GM20431 (cell line): ENCODE measurements around the gene BMP5.

ENCODE experiments used
- in situ Hi-C: fragments of 300-500 bp; cut with MseI, MboI; formaldehyde crosslinking; loops from one replicate; pipeline ENCODE4 v1.15.0; 2020; ENCODE audit warnings: low sequenced_read_pairs; ENCODE audit not compliant: unreplicated experiment

The BMP5 gene

DNA sequence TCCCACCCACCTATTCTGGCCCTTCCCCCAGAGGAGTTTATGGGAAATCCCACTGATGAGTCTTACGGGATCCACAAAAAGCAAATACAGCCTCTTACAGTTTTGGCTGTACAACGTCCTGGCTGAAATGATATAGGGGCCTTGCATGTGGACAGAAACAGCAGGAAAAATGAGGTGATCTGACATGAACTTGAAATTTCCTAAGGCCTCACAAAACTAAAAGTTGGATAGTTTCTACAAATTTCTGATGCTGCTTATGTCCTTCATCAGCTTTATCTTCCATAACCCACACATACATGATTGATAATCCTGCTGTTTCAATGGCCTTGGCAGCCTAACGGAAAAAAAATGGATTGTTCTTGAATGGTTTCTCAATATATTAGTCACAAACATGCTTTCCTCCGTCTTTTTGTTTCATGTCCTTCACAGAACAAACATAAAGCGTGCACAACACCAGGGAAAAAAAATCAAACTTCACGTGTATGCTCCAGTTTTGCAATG lies 118.8 kb downstream of the BMP5 start:
- in situ Hi-C loops = no loop called here

DNA sequence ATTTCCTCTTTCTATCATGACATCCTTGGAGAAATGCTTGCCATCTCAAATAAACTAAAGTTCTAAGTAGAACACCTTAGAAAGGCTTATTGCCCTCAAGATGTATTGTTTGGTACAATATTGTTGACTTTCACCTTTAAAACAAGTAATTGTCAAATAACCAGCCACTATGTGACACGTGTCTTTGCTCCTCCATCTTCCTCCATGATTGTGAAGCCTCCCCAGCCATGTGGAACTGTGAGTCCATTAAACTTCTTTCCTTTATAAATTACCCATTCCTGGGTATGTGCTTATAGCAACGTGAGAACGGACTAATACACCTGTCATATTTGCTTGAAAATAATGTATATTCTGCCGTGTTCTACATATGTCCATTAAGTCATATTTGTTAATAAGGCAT lies 126.5 kb downstream of the BMP5 start:
- in situ Hi-C loops = no loop called here

DNA sequence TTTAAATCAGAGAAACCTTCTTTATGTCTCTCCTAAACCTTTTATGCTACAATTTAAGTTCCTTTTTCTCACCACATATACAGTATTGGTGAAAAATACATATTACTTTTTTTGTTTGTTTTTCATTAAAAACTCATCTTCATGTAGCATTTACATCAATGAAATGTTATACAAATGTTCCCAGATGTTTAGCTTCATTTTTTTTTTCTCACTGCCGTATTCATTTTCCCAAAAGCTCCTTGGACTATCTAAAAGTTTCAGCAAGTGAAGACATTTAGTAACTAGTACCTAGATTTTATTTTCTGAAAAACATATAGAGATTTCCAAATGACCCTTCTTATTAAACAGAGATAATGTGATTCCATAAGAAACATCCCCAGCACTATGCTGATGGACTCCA lies 128.9 kb downstream of the BMP5 start:
- in situ Hi-C loops = no loop called here

DNA sequence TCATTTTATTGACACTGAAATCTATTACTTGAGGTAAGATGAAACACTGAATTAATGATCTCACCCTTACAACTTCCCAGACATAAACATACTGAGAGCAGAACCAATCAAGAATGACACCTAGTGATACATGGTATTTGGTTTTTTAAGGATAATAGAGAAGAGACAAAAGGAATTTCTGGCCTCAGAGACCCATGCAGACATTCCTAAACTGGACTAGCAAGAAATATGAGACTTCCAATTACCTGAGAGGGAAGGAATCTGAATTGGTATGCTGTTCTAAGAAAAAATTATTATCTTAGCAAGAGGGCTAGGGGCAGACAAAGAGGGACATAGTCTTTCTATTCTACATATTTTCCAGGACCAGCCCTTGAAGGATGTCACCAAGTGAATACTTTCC lies 141.1 kb downstream of the BMP5 start:
- in situ Hi-C loops = no loop called here

DNA sequence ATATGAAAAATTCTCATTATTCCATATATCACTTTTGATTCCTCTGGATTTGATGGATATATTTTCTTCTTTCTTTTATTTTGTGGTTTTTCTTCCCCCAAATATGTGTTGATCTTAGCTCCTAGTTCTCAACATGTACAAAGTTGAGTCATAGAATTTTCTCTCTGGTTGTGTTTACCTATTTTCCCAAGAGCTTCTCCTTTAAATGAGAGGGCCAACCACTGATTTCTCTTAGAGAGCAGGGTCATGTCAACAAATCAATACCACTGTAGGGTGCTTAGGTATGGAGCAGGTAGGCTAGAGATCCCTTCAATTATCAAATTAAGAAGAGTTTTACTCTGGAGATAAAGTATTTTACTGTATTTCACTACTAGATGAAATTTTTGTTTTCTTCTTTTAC lies 145.7 kb downstream of the BMP5 start:
- in situ Hi-C loops = no loop called here

DNA sequence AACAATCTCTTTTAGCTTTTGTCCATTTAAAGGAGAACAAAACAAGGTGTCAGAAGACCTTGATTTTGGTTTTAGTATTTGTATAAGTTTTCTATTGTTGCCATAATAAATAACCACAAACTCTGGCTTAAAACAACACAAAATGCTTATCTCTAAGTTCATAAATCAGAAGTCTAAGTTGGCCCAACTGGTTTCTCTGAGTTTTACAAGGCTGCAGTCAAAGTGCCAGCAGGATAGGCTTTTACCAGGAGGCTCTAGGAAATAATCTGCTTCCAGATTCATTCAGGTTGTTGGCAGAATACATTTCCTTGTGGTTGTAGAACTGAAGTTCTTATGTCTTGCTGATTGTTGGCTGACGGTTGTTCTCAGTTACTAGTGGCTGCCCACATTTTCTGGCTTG lies 149.2 kb downstream of the BMP5 start:
- in situ Hi-C loops = no loop called here

DNA sequence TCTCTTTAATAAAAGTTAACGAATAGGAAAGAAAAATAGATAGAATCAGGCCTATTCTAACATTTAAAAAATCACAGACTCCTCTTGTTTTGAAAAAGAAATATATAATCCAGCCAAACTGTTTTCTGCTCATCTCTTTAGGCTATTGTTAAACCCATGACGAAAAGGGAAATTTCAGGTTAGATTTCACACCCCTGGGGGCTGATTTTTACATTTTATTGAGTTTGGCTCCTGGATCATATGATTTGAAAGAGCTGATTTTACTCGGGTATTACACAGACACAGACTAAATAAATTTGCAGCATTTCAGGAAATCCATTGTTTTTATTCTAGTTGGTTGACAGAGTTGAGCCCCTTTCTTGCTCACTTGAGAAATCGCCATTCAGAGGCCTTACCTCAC lies 160.6 kb downstream of the BMP5 start:
- in situ Hi-C loops = no loop called here

DNA sequence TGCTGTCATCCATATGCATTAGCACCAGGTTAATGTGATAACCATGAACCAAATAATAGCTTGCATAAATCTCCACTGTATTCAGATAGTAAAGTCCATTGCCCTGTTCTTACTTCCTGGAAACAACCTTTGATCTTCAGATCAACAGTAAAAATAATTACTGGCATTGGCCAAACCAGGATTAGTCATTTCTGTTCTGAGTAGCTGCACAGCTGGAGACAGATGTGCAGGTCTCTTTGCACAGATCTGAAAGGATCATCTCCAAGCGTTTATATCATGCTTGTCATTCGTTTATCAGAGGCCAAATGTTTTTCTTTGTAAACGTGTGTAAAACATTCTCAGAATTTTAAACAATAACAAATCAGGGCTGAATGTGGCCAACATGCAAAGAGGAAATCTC lies 162.0 kb downstream of the BMP5 start:
- in situ Hi-C loops = no loop called here

DNA sequence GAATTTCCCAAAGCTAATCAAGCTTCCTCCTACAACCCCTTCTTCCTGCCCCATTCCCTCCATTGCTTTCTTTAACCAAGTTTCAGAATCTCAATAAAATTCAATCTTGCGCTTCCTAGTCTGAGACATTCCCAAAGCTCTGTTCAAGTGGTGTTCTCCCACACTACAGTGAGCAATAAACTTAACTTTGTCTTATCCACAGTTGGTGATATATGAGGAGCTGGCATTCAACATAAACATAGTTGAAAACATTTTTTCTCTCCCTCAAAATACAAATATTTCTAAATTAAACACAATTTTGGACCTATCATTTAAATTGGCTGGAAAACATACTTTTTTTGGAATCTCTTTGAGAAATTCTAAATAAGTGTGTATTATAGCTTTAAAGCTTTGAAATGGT lies 166.7 kb downstream of the BMP5 start:
- in situ Hi-C loops = no loop called here

DNA sequence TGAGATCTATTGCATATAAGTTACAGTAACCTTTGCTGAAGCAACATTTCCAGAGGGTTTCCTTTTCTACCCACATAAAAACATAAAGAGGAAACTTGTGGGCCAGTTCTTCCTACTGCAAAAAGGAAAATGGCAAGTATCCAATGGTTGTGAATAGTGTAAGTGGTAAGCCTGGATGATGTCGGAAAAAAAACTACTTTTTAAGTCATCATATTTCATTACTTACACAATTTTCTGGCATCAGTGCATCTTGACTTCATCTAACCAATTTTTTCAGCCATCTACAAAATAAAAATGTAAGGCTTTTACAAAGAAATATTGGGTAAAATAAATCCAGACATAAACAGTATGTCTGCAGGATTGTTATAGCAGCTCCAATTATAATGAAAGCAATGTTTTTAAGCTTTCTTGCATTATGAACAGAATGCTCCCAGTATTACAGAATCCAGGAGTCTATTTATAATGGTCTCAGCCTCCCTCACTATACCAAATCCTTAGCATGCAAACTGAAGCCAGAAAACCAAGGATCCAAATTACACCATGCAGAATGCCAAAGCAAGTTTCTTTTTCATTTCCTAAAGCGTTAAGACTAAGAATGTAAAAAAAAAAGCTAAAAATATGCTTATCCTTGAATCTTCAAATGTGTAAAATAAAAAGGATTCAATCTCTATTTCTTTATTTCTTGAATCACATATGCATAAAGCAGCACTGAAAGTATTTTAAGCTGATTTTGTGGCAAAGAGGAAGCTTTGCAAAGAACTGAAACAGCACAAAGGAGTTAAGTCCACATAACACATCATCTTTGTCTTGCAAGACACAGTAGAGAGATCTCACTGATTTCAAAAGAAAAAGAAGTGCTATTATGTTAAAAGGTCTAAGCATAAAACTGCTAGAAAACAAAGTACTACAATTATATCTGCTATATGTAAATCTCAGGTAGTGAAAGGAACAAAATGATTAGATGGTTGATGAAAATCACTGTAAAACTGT lies 169.6 kb downstream of the BMP5 start:
- in situ Hi-C loops = no loop called here

DNA sequence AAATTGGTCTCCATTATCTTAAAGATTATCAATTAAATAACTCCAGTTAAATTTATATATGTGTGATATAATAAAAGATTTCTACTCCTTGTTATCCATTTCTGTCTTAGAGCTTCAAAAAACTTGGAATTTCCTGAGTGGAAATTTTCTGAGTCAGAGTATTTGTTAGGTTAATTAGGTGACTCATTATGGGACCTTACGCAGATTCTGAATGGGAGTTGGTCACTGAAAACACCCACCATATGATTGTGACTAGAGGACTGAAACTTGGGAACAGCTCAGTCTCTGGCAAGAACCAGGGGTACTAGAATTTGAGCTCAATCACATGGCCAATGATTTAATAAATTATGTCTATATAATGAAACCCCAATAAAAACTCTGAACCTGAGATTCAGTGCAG lies 171.0 kb downstream of the BMP5 start:
- in situ Hi-C loops = no loop called here
